Panc1 (cell line): ENCODE measurements around the gene GCNA. TPM values are rescaled to one million over a fixed set of nuclear protein-coding genes. Genes with fewer than 3 reads are reported as not detected.
A peak's percentile ranks its signal among the peaks of the same experiment; 100 is the strongest.

Source experiments
- ATAC-seq: fragments of 200-7000 bp; cut with Tn5 transposase; 2 replicates; pipeline ENCODE4 v1.9.1; 2020; ENCODE audit warnings: mild to moderate bottlenecking, moderate library complexity
- BruUV-seq: library from RNA; stranded (reverse); fragments of 400-500 nt; replicated peaks from 2 replicates; lab custom pipeline; 2021; lab: Mats Ljungman, UMichigan
- CTCF ChIA-PET: fragments of 300-600 bp; sonication (Branson Sonifier 250); formaldehyde crosslinking; loops from one replicate; lab custom pipeline; 2022; ENCODE audit warnings: antibody characterized with exemption; lab: Charles Lee
- POLR2A ChIA-PET: fragments of 300-600 bp; sonication (Branson Sonifier 250); formaldehyde crosslinking; loops from one replicate; lab custom pipeline; 2022; ENCODE audit warnings: antibody characterized with exemption; lab: Charles Lee
- DNase-seq: peaks from one replicate; pipeline ENCODE4 v3.0.0-alpha.2; 2010; ENCODE audit warnings: low read depth, low spot score
- H3K27ac ChIP-seq: 2 replicates; pipeline ENCODE4 v1.5.1; 2011; ENCODE audit warnings: mild to moderate bottlenecking, low read length, inconsistent platforms
- H3K27me3 ChIP-seq: fragments of 200-500 bp; sonication (Bioruptor generic); 2 replicates; pipeline ENCODE4 v1.6.0; 2014; ENCODE audit warnings: low read length, inconsistent platforms; ENCODE audit not compliant: control insufficient read depth, insufficient read depth
- H3K36me3 ChIP-seq: fragments of 200-500 bp; sonication (Bioruptor generic); 2 replicates; pipeline ENCODE4 v1.5.1; 2014; ENCODE audit warnings: inconsistent platforms, mild to moderate bottlenecking, low read length, moderate library complexity; ENCODE audit not compliant: control insufficient read depth, insufficient read depth
- H3K4me1 ChIP-seq: 2 replicates; pipeline ENCODE4 v1.5.1; 2011; ENCODE audit warnings: inconsistent platforms, mild to moderate bottlenecking, low read length, moderate library complexity; ENCODE audit not compliant: control insufficient read depth, insufficient read depth
- H3K4me3 ChIP-seq, 2 experiments: 2 replicates each; pipeline ENCODE4 v1.5.1; 2011 to 2012; ENCODE audit warnings: low read depth in 2 of 2, low read length in 2 of 2, mild to moderate bottlenecking in 2 of 2, inconsistent platforms in 1 of 2, moderate library complexity in 1 of 2
- H3K9me3 ChIP-seq: fragments of 200-500 bp; sonication (Bioruptor generic); 2 replicates; pipeline ENCODE4 v1.5.1; 2014; ENCODE audit warnings: low read depth, mild to moderate bottlenecking, inconsistent platforms, low read length, moderate library complexity; ENCODE audit not compliant: control insufficient read depth, insufficient read depth
- CTCF ChIP-seq: fragments of 450-650 bp; IDR thresholded peaks from 2 replicates; pipeline ENCODE4 v1.5.1; 2017; ENCODE audit warnings: mild to moderate bottlenecking
- POLR2AphosphoS5 ChIP-seq: IDR thresholded peaks from 2 replicates; pipeline ENCODE4 v1.6.1; 2012; ENCODE audit warnings: mild to moderate bottlenecking, low read depth, low read length, moderate library complexity
- REST ChIP-seq, 2 experiments: IDR thresholded peaks; 2 replicates each; pipeline ENCODE4 v1.6.1; 2011 to 2012; ENCODE audit warnings: low read depth in 2 of 2, control low read depth in 1 of 2, low read length in 1 of 2, mild to moderate bottlenecking in 1 of 2, moderate library complexity in 1 of 2; ENCODE audit not compliant: insufficient read depth in 1 of 2
- SIN3A ChIP-seq: IDR thresholded peaks from 2 replicates; pipeline ENCODE4 v1.6.1; 2012; ENCODE audit warnings: low read depth, mild to moderate bottlenecking, low read length, moderate library complexity, borderline replicate concordance; ENCODE audit not compliant: insufficient read depth
- TCF7L2 ChIP-seq: IDR thresholded peaks from 2 replicates; pipeline ENCODE4 v1.6.1; 2011; ENCODE audit warnings: mild to moderate bottlenecking, low read depth, low read length, inconsistent platforms
- in situ Hi-C: cut with HindIII; loops from 2 replicates; pipeline ENCODE4 v1.10.0; 2016; ENCODE audit warnings: low sequenced_read_pairs, low pct_unique_long_range_greater_than_20kb
- intact Hi-C: fragments of 100-400 bp; cut with micrococcal nuclease; formaldehyde crosslinking; loops from one replicate; pipeline ENCODE4 v1.10.0; 2022; ENCODE audit not compliant: unreplicated experiment
- total RNA-seq: library from RNA; stranded (reverse); gene quantifications from one replicate; pipeline ENCODE4 v1.2.1, GENCODE V29; 2021; ENCODE audit not compliant: unreplicated experiment

The GCNA gene
- total RNA-seq, 1 experiment from 2014 or later = 4.0 TPM

GRCh38 chrX:71622576-71623450 is 44.6 kb downstream of the GCNA start:
- DNase-seq = no peak
- Histone ChIP-seq H3K9me3 (no peaks in the 10 kb centered on the region), H3K27me3 (no peaks in the 10 kb centered on the region), H3K4me3 (no peak overlapping the region), H3K36me3 (no peaks in the 10 kb centered on the region), H3K27ac (no peak overlapping the region), H3K4me1 (no peaks in the 10 kb centered on the region; the same call in 1 of the 2 replicates)
- BruUV-seq = no TSS peak
- ChIA-PET POLR2A (no interaction called here), CTCF (interaction anchor here (0.6 kb wide), 1 partner anchor 53 kb away, joined by 8 read pairs; no protein-coding TSS in a partner anchor)
- peak; percentile 73 for ATAC-seq
- TF ChIP-seq CTCF (no peak), REST (IDR thresholded peaks at IDR 0.05; ENCODE audit: insufficient read depth in 1 of 2, low read depth in 2 of 2, low read length in 1 of 2) (no peak), POLR2AphosphoS5 (no peak), TCF7L2 (no peak), SIN3A (no peak)
- in situ Hi-C loops (no loop called here), intact Hi-C loops (no loop called here)

- DNase-seq (no peak), ATAC-seq (no peak)
- no TSS peak for BruUV-seq
- no peaks in the 10 kb centered on the region for H3K27me3 ChIP-seq
- no peak for TF ChIP-seq REST (IDR thresholded peaks at IDR 0.05; ENCODE audit: insufficient read depth in 1 of 2, low read depth in 2 of 2, low read length in 1 of 2)
- TF ChIP-seq TCF7L2 = no peak
- TF ChIP-seq CTCF = no peak
- no peak for TF ChIP-seq SIN3A
- no peak for TF ChIP-seq POLR2AphosphoS5
- no peak overlapping the region for H3K27ac ChIP-seq
- H3K4me3 ChIP-seq = no peak overlapping the region
- no peaks in the 10 kb centered on the region for H3K36me3 ChIP-seq
- intact Hi-C loops = no loop called here
- in situ Hi-C loops = no loop called here
- CTCF ChIA-PET = no interaction called here
- no peaks in the 10 kb centered on the region for H3K9me3 ChIP-seq
- no peaks in the 10 kb centered on the region; the same call in 1 of the 2 replicates for H3K4me1 ChIP-seq
- POLR2A ChIA-PET = no interaction called here
Measured at GRCh38 chrX:71623714-71624113, 45.5 kb downstream of the GCNA start.
